IPS-18a (cell line): ENCODE results near the gene TTC27.
"Not testable (repeated sequence)": the region's sequence is repeated elsewhere in the genome, so short reads cannot be mapped to it uniquely, and the experiment has no call there.

Source experiments
- H3K27ac ChIP-seq: one replicate; pipeline ENCODE4 v1.5.1; 2013; ENCODE audit warnings: low read length
- H3K27me3 ChIP-seq: one replicate; pipeline ENCODE4 v1.6.1; 2013; ENCODE audit warnings: mild to moderate bottlenecking, low read length; ENCODE audit not compliant: control insufficient read depth, insufficient read depth
- H3K36me3 ChIP-seq: one replicate; pipeline ENCODE4 v1.6.1; 2013; ENCODE audit warnings: low read depth, low read length; ENCODE audit not compliant: control insufficient read depth
- H3K4me1 ChIP-seq: one replicate; pipeline ENCODE4 v1.6.1; 2013; ENCODE audit warnings: low read depth, low read length; ENCODE audit not compliant: control insufficient read depth
- H3K4me3 ChIP-seq: one replicate; pipeline ENCODE4 v1.5.1; 2013; ENCODE audit warnings: low read length
- H3K9ac ChIP-seq: one replicate; pipeline ENCODE4 v1.6.1; 2013; ENCODE audit warnings: mild to moderate bottlenecking, low read length, moderate library complexity
- H3K9me3 ChIP-seq: one replicate; pipeline ENCODE4 v1.6.1; 2013; ENCODE audit warnings: low read depth, low read length; ENCODE audit not compliant: control insufficient read depth

TTC27 gene

GRCh38 chr2:32745191-32745590, 117.3 kb downstream of the TTC27 start:
- H3K4me3 ChIP-seq = no peak overlapping the region
- no peak overlapping the region for H3K9ac ChIP-seq
- no peaks in the 10 kb centered on the region for H3K36me3 ChIP-seq
- H3K27me3 ChIP-seq = no peaks in the 10 kb centered on the region
- H3K27ac ChIP-seq = no peak overlapping the region
- H3K9me3 ChIP-seq = no peaks in the 10 kb centered on the region
- no peaks in the 10 kb centered on the region for H3K4me1 ChIP-seq

GRCh38 chr2:32745675-32746074, 117.8 kb downstream of the TTC27 start:
- H3K27ac ChIP-seq = no peak overlapping the region
- no peaks in the 10 kb centered on the region for H3K27me3 ChIP-seq
- H3K4me1 ChIP-seq = no peaks in the 10 kb centered on the region
- H3K4me3 ChIP-seq = no peak overlapping the region
- no peaks in the 10 kb centered on the region for H3K36me3 ChIP-seq
- H3K9ac ChIP-seq = no peak overlapping the region
- H3K9me3 ChIP-seq = no peaks in the 10 kb centered on the region

GRCh38 chr2:32746669-32747068, 118.8 kb downstream of the TTC27 start:
- no peak overlapping the region for H3K9ac ChIP-seq
- H3K27me3 ChIP-seq = no peaks in the 10 kb centered on the region
- no peaks in the 10 kb centered on the region for H3K36me3 ChIP-seq
- H3K27ac ChIP-seq = no peak overlapping the region
- no peaks in the 10 kb centered on the region for H3K4me1 ChIP-seq
- H3K4me3 ChIP-seq = no peak overlapping the region
- no peaks in the 10 kb centered on the region for H3K9me3 ChIP-seq

- H3K9ac ChIP-seq = no peak overlapping the region
- H3K27me3 ChIP-seq = no peaks in the 10 kb centered on the region
- H3K9me3 ChIP-seq = no peaks in the 10 kb centered on the region
- no peak overlapping the region for H3K27ac ChIP-seq
- H3K4me1 ChIP-seq = no peaks in the 10 kb centered on the region
- no peaks in the 10 kb centered on the region for H3K36me3 ChIP-seq
- H3K4me3 ChIP-seq = no peak overlapping the region
Measured at GRCh38 chr2:32748158-32748557, 120.3 kb downstream of the TTC27 start.

- Histone ChIP-seq H3K9ac (no peak overlapping the region), H3K9me3 (no peaks in the 10 kb centered on the region), H3K36me3 (no peaks in the 10 kb centered on the region), H3K27me3 (no peaks in the 10 kb centered on the region), H3K4me1 (no peaks in the 10 kb centered on the region), H3K4me3 (no peak overlapping the region), H3K27ac (no peak overlapping the region)
Measured at GRCh38 chr2:32750880-32751279, 123.0 kb downstream of the TTC27 start.

GRCh38 chr2:32752205-32752604, 124.4 kb downstream of the TTC27 start:
- no peak overlapping the region for H3K9ac ChIP-seq
- H3K27ac ChIP-seq = no peak overlapping the region
- H3K36me3 ChIP-seq = no peaks in the 10 kb centered on the region
- no peaks in the 10 kb centered on the region for H3K4me1 ChIP-seq
- no peak overlapping the region for H3K4me3 ChIP-seq
- no peaks in the 10 kb centered on the region for H3K27me3 ChIP-seq
- no peaks in the 10 kb centered on the region for H3K9me3 ChIP-seq

GRCh38 chr2:32752952-32753351, 125.1 kb downstream of the TTC27 start:
- Histone ChIP-seq H3K9ac (no peak overlapping the region), H3K4me1 (no peaks in the 10 kb centered on the region), H3K27ac (no peak overlapping the region), H3K27me3 (no peaks in the 10 kb centered on the region), H3K4me3 (no peak overlapping the region), H3K9me3 (no peaks in the 10 kb centered on the region), H3K36me3 (no peaks in the 10 kb centered on the region)

GRCh38 chr2:32754676-32755075, 126.8 kb downstream of the TTC27 start:
- not testable (repeated sequence) for H3K9ac ChIP-seq, H3K27me3 ChIP-seq, H3K4me1 ChIP-seq, H3K9me3 ChIP-seq, H3K36me3 ChIP-seq, H3K27ac ChIP-seq, H3K4me3 ChIP-seq

GRCh38 chr2:32755666-32756065, 127.8 kb downstream of the TTC27 start:
- Histone ChIP-seq H3K27me3 (no peaks in the 10 kb centered on the region), H3K4me1 (no peaks in the 10 kb centered on the region), H3K4me3 (no peak overlapping the region), H3K36me3 (no peaks in the 10 kb centered on the region), H3K9me3 (no peaks in the 10 kb centered on the region), H3K27ac (no peak overlapping the region), H3K9ac (no peak overlapping the region)

- H3K4me1 ChIP-seq = no peaks in the 10 kb centered on the region
- no peaks in the 10 kb centered on the region for H3K36me3 ChIP-seq
- H3K9me3 ChIP-seq = no peaks in the 10 kb centered on the region
- no peak overlapping the region for H3K27ac ChIP-seq
- no peak overlapping the region for H3K4me3 ChIP-seq
- H3K9ac ChIP-seq = no peak overlapping the region
- no peaks in the 10 kb centered on the region for H3K27me3 ChIP-seq
Measured at GRCh38 chr2:32756074-32756727, 128.4 kb downstream of the TTC27 start.

- H3K36me3 ChIP-seq = no peaks in the 10 kb centered on the region
- H3K4me3 ChIP-seq = no peak overlapping the region
- no peak overlapping the region for H3K9ac ChIP-seq
- H3K9me3 ChIP-seq = no peaks in the 10 kb centered on the region
- H3K4me1 ChIP-seq = no peaks in the 10 kb centered on the region
- no peaks in the 10 kb centered on the region for H3K27me3 ChIP-seq
- no peak overlapping the region for H3K27ac ChIP-seq
Measured at GRCh38 chr2:32758232-32758631, 130.4 kb downstream of the TTC27 start.

GRCh38 chr2:32760628-32761027, 132.8 kb downstream of the TTC27 start:
- Histone ChIP-seq H3K9me3 (no peaks in the 10 kb centered on the region), H3K4me1 (no peaks in the 10 kb centered on the region), H3K27me3 (no peaks in the 10 kb centered on the region), H3K4me3 (no peak overlapping the region), H3K27ac (no peak overlapping the region), H3K36me3 (no peaks in the 10 kb centered on the region), H3K9ac (no peak overlapping the region)
